ENCODE data around the gene PRKD3.

PRKD3 gene

DNA sequence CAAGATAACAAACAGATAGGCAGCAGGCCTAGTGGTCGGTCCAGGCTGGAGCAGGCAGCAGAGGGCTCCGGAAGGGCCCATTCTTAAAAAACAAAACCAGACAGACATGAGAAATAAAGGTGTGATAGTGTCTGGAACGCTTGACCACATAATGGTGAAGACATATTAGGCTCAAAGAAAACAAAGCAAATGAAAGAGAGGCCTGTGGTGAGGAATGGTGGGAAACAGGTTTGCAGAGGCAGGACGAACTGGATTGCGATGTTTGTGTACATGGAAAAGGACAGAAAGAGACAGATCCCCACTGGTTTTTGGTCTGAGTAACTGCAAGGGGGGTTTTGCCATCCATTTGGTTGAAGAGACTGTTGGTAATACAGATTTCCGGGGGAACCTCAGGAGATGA lies 39.7 kb upstream of the PRKD3 start:
- Histone ChIP-seq H3K4me2 (ENCODE audit: insufficient read depth, low read length) (no peak overlapping the region), H3K9ac (ENCODE audit: low read depth, low read length) (no peak overlapping the region), H3K4me1 (ENCODE audit: insufficient read depth, low read length) (no peaks in the 10 kb centered on the region), H4K20me1 (ENCODE audit: insufficient read depth, low read length) (no peaks in the 10 kb centered on the region), H3K27ac (ENCODE audit: low read length) (no peak overlapping the region), H3K36me3 (ENCODE audit: insufficient read depth, low read length) (no peaks in the 10 kb centered on the region), H3K9me3 (ENCODE audit: insufficient read depth, low read length, severe bottlenecking) (no peaks in the 10 kb centered on the region), H2AFZ (ENCODE audit: low read depth, low read length) (no peak overlapping the region), H3K4me3 (ENCODE audit: low read depth in 1 of 2, low read length in 2 of 2) (no peak overlapping the region), H3K79me2 (ENCODE audit: insufficient read depth, low read length) (no peaks in the 10 kb centered on the region), H3K27me3 (ENCODE audit: insufficient read depth, low read length, poor library complexity) (peaks cover 18% of the 10 kb centered on the region)
- no peak for TF ChIP-seq EZH2 (IDR thresholded peaks at IDR 0.05; ENCODE audit: borderline replicate concordance, low read depth, low read length, severe bottlenecking)
- ATAC-seq (ENCODE audit: insufficient read depth, low read depth) (no peak), DNase-seq (no peak)

- Histone ChIP-seq H3K79me2 (ENCODE audit: insufficient read depth, low read length) (no peaks in the 10 kb centered on the region), H3K36me3 (ENCODE audit: insufficient read depth, low read length) (no peaks in the 10 kb centered on the region), H3K9me3 (ENCODE audit: insufficient read depth, low read length, severe bottlenecking) (no peaks in the 10 kb centered on the region), H3K4me1 (ENCODE audit: insufficient read depth, low read length) (no peaks in the 10 kb centered on the region), H2AFZ (ENCODE audit: low read depth, low read length) (no peak overlapping the region), H4K20me1 (ENCODE audit: insufficient read depth, low read length) (no peaks in the 10 kb centered on the region), H3K9ac (ENCODE audit: low read depth, low read length) (no peak overlapping the region), H3K27ac (ENCODE audit: low read length) (no peak overlapping the region), H3K4me3 (ENCODE audit: low read depth in 1 of 2, low read length in 2 of 2) (no peak overlapping the region), H3K27me3 (ENCODE audit: insufficient read depth, low read length, poor library complexity) (peaks cover 21% of the 10 kb centered on the region), H3K4me2 (ENCODE audit: insufficient read depth, low read length) (no peak overlapping the region)
- no peak for ATAC-seq (ENCODE audit: insufficient read depth, low read depth)
- no peak for DNase-seq
- TF ChIP-seq CTCF (IDR thresholded peaks at IDR 0.05; ENCODE audit: borderline replicate concordance, extremely low read depth, low read length, poor library complexity, severe bottlenecking) (no peak), EZH2 (IDR thresholded peaks at IDR 0.05; ENCODE audit: borderline replicate concordance, low read depth, low read length, severe bottlenecking) (no peak)
Observed at GRCh38 chr2:37361994-37362698, 37.5 kb upstream of the PRKD3 start.

DNA sequence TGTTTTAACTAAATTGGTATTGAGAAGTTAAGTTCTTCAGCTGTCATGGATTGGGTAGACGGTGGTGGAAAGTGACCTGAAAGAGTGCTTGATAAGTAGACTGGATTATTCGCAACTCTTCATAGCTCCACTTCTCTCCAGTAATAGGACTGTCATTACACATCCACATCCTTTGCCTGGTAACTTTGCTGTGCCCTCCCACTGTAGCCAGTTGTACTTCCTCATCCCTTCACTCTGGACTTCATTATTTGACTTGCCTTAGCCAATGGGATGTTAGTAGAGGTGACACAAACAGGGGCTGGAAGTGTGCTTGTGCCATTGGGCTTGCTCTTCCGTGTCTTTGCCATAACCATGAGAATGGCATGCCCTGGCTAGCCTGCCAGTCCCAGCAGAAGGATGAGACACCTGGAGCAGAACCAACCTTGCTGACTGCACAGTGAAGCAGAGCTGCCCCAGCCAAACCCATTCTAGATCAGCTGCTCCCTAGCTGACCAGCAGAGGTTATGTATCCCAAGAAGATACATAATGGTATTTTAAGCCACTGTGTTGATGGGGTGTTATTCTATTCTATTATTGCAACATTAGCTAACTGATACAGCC lies 36.7 kb upstream of the PRKD3 start:
- no peaks in the 10 kb centered on the region for H3K36me3 ChIP-seq (ENCODE audit: insufficient read depth, low read length)
- no peak overlapping the region for H3K27ac ChIP-seq (ENCODE audit: low read length)
- no peak overlapping the region for H2AFZ ChIP-seq (ENCODE audit: low read depth, low read length)
- no peaks in the 10 kb centered on the region for H4K20me1 ChIP-seq (ENCODE audit: insufficient read depth, low read length)
- TF ChIP-seq CTCF (IDR thresholded peaks at IDR 0.05; ENCODE audit: borderline replicate concordance, extremely low read depth, low read length, poor library complexity, severe bottlenecking), result no peak
- TF ChIP-seq EZH2 (IDR thresholded peaks at IDR 0.05; ENCODE audit: borderline replicate concordance, low read depth, low read length, severe bottlenecking), result no peak
- no peak overlapping the region for H3K4me3 ChIP-seq (ENCODE audit: low read depth in 1 of 2, low read length in 2 of 2)
- ATAC-seq (ENCODE audit: insufficient read depth, low read depth), result no peak
- no peaks in the 10 kb centered on the region for H3K9me3 ChIP-seq (ENCODE audit: insufficient read depth, low read length, severe bottlenecking)
- H3K4me1 ChIP-seq (ENCODE audit: insufficient read depth, low read length), result no peaks in the 10 kb centered on the region
- H3K79me2 ChIP-seq (ENCODE audit: insufficient read depth, low read length), result no peaks in the 10 kb centered on the region
- H3K27me3 ChIP-seq (ENCODE audit: insufficient read depth, low read length, poor library complexity), result peaks cover 18% of the 10 kb centered on the region
- DNase-seq, result no peak
- no peak overlapping the region for H3K9ac ChIP-seq (ENCODE audit: low read depth, low read length)
- no peak overlapping the region for H3K4me2 ChIP-seq (ENCODE audit: insufficient read depth, low read length)

- H3K27ac ChIP-seq (ENCODE audit: low read length), result no peak overlapping the region
- H3K36me3 ChIP-seq (ENCODE audit: insufficient read depth, low read length), result no peaks in the 10 kb centered on the region
- no peak overlapping the region for H3K4me3 ChIP-seq (ENCODE audit: low read depth in 1 of 2, low read length in 2 of 2)
- no peaks in the 10 kb centered on the region for H3K79me2 ChIP-seq (ENCODE audit: insufficient read depth, low read length)
- H3K9ac ChIP-seq (ENCODE audit: low read depth, low read length), result no peak overlapping the region
- no peak overlapping the region for H2AFZ ChIP-seq (ENCODE audit: low read depth, low read length)
- H3K9me3 ChIP-seq (ENCODE audit: insufficient read depth, low read length, severe bottlenecking), result no peaks in the 10 kb centered on the region
- DNase-seq (no peak), ATAC-seq (ENCODE audit: insufficient read depth, low read depth) (no peak)
- no peak for TF ChIP-seq EZH2 (IDR thresholded peaks at IDR 0.05; ENCODE audit: borderline replicate concordance, low read depth, low read length, severe bottlenecking)
- TF ChIP-seq CTCF (IDR thresholded peaks at IDR 0.05; ENCODE audit: borderline replicate concordance, extremely low read depth, low read length, poor library complexity, severe bottlenecking), result no peak
- H3K4me1 ChIP-seq (ENCODE audit: insufficient read depth, low read length), result no peaks in the 10 kb centered on the region
- no peaks in the 10 kb centered on the region for H4K20me1 ChIP-seq (ENCODE audit: insufficient read depth, low read length)
- peaks cover 19% of the 10 kb centered on the region for H3K27me3 ChIP-seq (ENCODE audit: insufficient read depth, low read length, poor library complexity)
- H3K4me2 ChIP-seq (ENCODE audit: insufficient read depth, low read length), result no peak overlapping the region
Observed at GRCh38 chr2:37358466-37358865, 33.8 kb upstream of the PRKD3 start.

Data from DND-41 (cell line).